Measurements from ENCODE around the gene ACSM3. TPM values are rescaled to one million over a fixed set of nuclear protein-coding genes. Genes with fewer than 3 reads are reported as not detected.

Gene ACSM3
- total and polyA plus RNA-seq, 4 donors = 10.3 to 48.6 (median 27.3) TPM

GRCh38 chr16:20744922-20745440 is 18.8 kb upstream of the ACSM3 start:
- Histone ChIP-seq H3K4me1 (ENCODE audit: control insufficient read depth in 5 of 5, insufficient read depth in 5 of 5, low read length in 5 of 5) (peaks cover 0 to 8% (median 2%) of the 10 kb centered on the region in 5 donors), H3K27ac (ENCODE audit: low read depth in 1 of 2, low read length in 1 of 2) (no peak overlapping the region), H3K9me3 (ENCODE audit: control insufficient read depth in 4 of 4, insufficient read depth in 3 of 4, low read length in 3 of 4) (peaks cover 0 to 2% (median 0%) of the 10 kb centered on the region in 4 donors), H3K36me3 (ENCODE audit: control insufficient read depth in 4 of 4, insufficient read depth in 4 of 4, low read length in 4 of 4) (peaks cover 0 to 1% (median 0%) of the 10 kb centered on the region in 4 donors), H3K9ac (ENCODE audit: insufficient read depth in 1 of 2, low read length in 2 of 2) (no peak overlapping the region), H3K4me3 (no peak overlapping the region), H3K27me3 (ENCODE audit: control insufficient read depth in 3 of 3, insufficient read depth in 3 of 3, low read length in 2 of 3) (no peaks in the 10 kb centered on the region)
- ATAC-seq (ENCODE audit: insufficient read depth, low FRiP score) = no peak
- 29 to 33% methylated on average over 7 of the region's 7 CpGs for WGBS, 2 donors
- TF ChIP-seq CTCF (IDR thresholded peaks at IDR 0.05; ENCODE audit: control extremely low read depth, extremely low read depth) = no peak
- peak in 1 of 3 donors; percentile 29 for DNase-seq

- DNase-seq = no peak
- no peaks in the 10 kb centered on the region for H3K27me3 ChIP-seq (ENCODE audit: control insufficient read depth in 3 of 3, insufficient read depth in 3 of 3, low read length in 2 of 3)
These were observed 17.4 kb upstream of the ACSM3 start for GRCh38 chr16:20746461-20746860.

GRCh38 chr16:20747030-20747816 is 16.6 kb upstream of the ACSM3 start:
- WGBS, 2 donors = 59 to 80% methylated on average over 4 of the region's 4 CpGs
- DNase-seq (no peak), ATAC-seq (ENCODE audit: insufficient read depth, low FRiP score) (no peak)
- no peak for TF ChIP-seq CTCF (IDR thresholded peaks at IDR 0.05; ENCODE audit: control extremely low read depth, extremely low read depth)
- H3K27ac ChIP-seq (ENCODE audit: low read depth in 1 of 2, low read length in 1 of 2) = no peak overlapping the region
- peaks cover 0 to 2% (median 0%) of the 10 kb centered on the region in 4 donors for H3K9me3 ChIP-seq (ENCODE audit: control insufficient read depth in 4 of 4, insufficient read depth in 3 of 4, low read length in 3 of 4)
- H3K27me3 ChIP-seq (ENCODE audit: control insufficient read depth in 3 of 3, insufficient read depth in 3 of 3, low read length in 2 of 3) = no peaks in the 10 kb centered on the region
- H3K4me1 ChIP-seq (ENCODE audit: control insufficient read depth in 5 of 5, insufficient read depth in 5 of 5, low read length in 5 of 5) = no peaks in the 10 kb centered on the region
- H3K36me3 ChIP-seq (ENCODE audit: control insufficient read depth in 4 of 4, insufficient read depth in 4 of 4, low read length in 4 of 4) = no peaks in the 10 kb centered on the region
- H3K9ac ChIP-seq (ENCODE audit: insufficient read depth in 1 of 2, low read length in 2 of 2) = no peak overlapping the region
- H3K4me3 ChIP-seq = no peak overlapping the region

More at GRCh38 chr16:20746461-20746860, 17.4 kb upstream of the ACSM3 start:
- TF ChIP-seq CTCF (IDR thresholded peaks at IDR 0.05; ENCODE audit: control extremely low read depth, extremely low read depth) = no peak
- Histone ChIP-seq H3K9me3 (ENCODE audit: control insufficient read depth in 4 of 4, insufficient read depth in 3 of 4, low read length in 3 of 4) (peaks cover 0 to 2% (median 0%) of the 10 kb centered on the region in 4 donors), H3K36me3 (ENCODE audit: control insufficient read depth in 4 of 4, insufficient read depth in 4 of 4, low read length in 4 of 4) (no peaks in the 10 kb centered on the region), H3K27ac (ENCODE audit: low read depth in 1 of 2, low read length in 1 of 2) (no peak overlapping the region), H3K9ac (ENCODE audit: insufficient read depth in 1 of 2, low read length in 2 of 2) (no peak overlapping the region), H3K4me1 (ENCODE audit: control insufficient read depth in 5 of 5, insufficient read depth in 5 of 5, low read length in 5 of 5) (no peaks in the 10 kb centered on the region), H3K4me3 (no peak overlapping the region)
- 98 to 100% methylated on average over 3 of the region's 3 CpGs for WGBS, 2 donors
- no peak for ATAC-seq (ENCODE audit: insufficient read depth, low FRiP score)
